Gastrocnemius medialis (tissue), 4 donors: ENCODE results near the gene RCBTB1. TPM values are rescaled to one million over a fixed set of nuclear protein-coding genes. Genes with fewer than 3 reads are reported as not detected.

Experiments used
- ATAC-seq, 2 donors: fragments of 150-250 bp; one replicate each; pipeline ENCODE4 v1.9.1; 2016
- DNase-seq, 2 donors: peaks; one replicate each; pipeline ENCODE4 v3.0.0-alpha.2; 2019
- H3K27ac ChIP-seq, 4 donors: fragments of 200-600 bp; sonication (generic); 1 replicate in 1 of 4; 2 replicates in 3 of 4; pipeline ENCODE4 v1.5.1; 2016 to 2018; ENCODE audit warnings: mild to moderate bottlenecking in 2 of 4, moderate library complexity in 1 of 4
- H3K27me3 ChIP-seq, 3 donors: fragments of 200-600 bp; sonication (generic) in 2 of 3; 1 replicate in 1 of 3; 2 replicates in 2 of 3; pipeline versions ENCODE4 v1.5.1 to v1.6.0; 2016 to 2019; ENCODE audit warnings: mild to moderate bottlenecking in 1 of 3, moderate library complexity in 1 of 3
- H3K36me3 ChIP-seq, 2 donors: fragments of 200-600 bp; sonication (generic) in 1 of 2; one replicate each; pipeline ENCODE4 v1.5.1; 2017 to 2018
- H3K4me1 ChIP-seq, 2 donors: fragments of 200-600 bp; sonication (generic) in 1 of 2; one replicate each; pipeline ENCODE4 v1.5.1; 2016 to 2017; ENCODE audit warnings: mild to moderate bottlenecking in 2 of 2
- H3K4me3 ChIP-seq, 4 donors: fragments of 200-600 bp; sonication (generic) in 3 of 4; 1 replicate in 1 of 4; 2 replicates in 3 of 4; pipeline ENCODE4 v1.5.1; 2016 to 2019; ENCODE audit warnings: mild to moderate bottlenecking in 2 of 4
- H3K9me3 ChIP-seq, 3 donors: fragments of 200-600 bp; sonication (generic) in 2 of 3; 1 replicate in 1 of 3; 2 replicates in 2 of 3; pipeline ENCODE4 v1.5.1; 2016 to 2019
- CTCF ChIP-seq, 5 experiments: fragments of 450-650 bp in 3 of 5; fragments of 200-600 bp in 2 of 5; sonication (generic) in 2 of 5; IDR thresholded peaks in 4 of 5; conservative IDR thresholded peaks in 1 of 5; 1 replicate in 4 of 5; 2 replicates in 1 of 5; pipeline ENCODE4 v1.5.1; 2016 to 2019; ENCODE audit warnings: antibody characterized with exemption in 5 of 5, mild to moderate bottlenecking in 3 of 5, moderate library complexity in 3 of 5
- POLR2A ChIP-seq, 2 donors: fragments of 450-650 bp; IDR thresholded peaks; one replicate each; pipeline ENCODE4 v1.6.1; 2017; ENCODE audit warnings: antibody characterized with exemption in 2 of 2, mild to moderate bottlenecking in 2 of 2, moderate library complexity in 2 of 2
- in situ Hi-C, 4 donors: fragments of 200-750 bp; cut with MboI; loops; one replicate each; pipeline versions ENCODE4 v1.15.0 to v1.8.0; 2017; ENCODE audit warnings: low sequenced_read_pairs in 4 of 4
- intact Hi-C: fragments of 100-400 bp; cut with DNase I; formaldehyde crosslinking; loops from one replicate; pipeline ENCODE4 v1.15.1; 2023; ENCODE audit warnings: low total_unique reads
- total RNA-seq, 4 donors: library from RNA; depleted of rRNA; stranded (reverse); fragments of >200 nt; gene quantifications; one replicate each; pipeline versions ENCODE4 v1.1.0 to v1.2.3, GENCODE V29; 2016

The RCBTB1 gene
- total RNA-seq, 4 donors from 2014 or later, result 5.3 to 14.4 (median 5.7) TPM

GRCh38 chr13:49495783-49496762 is 89.3 kb downstream of the RCBTB1 start, which contains the start of gene PHF11:
Gene PHF11 (plus strand): TSS chr13:49495953. CDS start chr13:49496002, 49 bp downstream.
- ATAC-seq (peak; percentile 79 to 87), DNase-seq (peak; percentile 57 to 84)
- in situ Hi-C loops (no loop called here), intact Hi-C loops (loop anchor here (2.0 to 10.0 kb wide), 5 partner anchors 51 to 401 kb away; partner anchors contain the start of genes CAB39L, RCBTB1 and SETDB2)
- H3K4me1 ChIP-seq, result no peaks in the 10 kb centered on the region
- no peaks in the 10 kb centered on the region for H3K9me3 ChIP-seq
- peak; percentile 26 to 34 for TF ChIP-seq POLR2A (IDR thresholded peaks at IDR 0.05)
- peak in 2 of 5 experiments; percentile 29 to 47 for TF ChIP-seq CTCF (IDR thresholded peaks at IDR 0.05 in 4 of 5, conservative IDR thresholded peaks at IDR 0.05 in 1 of 5)
- H3K27ac ChIP-seq, result peak within 1 kb of the TSS; percentile 87 to 96 (median 88)
- peak within 1 kb of the TSS; percentile 65 to 85 (median 82) for H3K4me3 ChIP-seq
- no peaks in the 10 kb centered on the region for H3K36me3 ChIP-seq
- no peaks in the 10 kb centered on the region for H3K27me3 ChIP-seq

- Histone ChIP-seq H3K4me1 (no peaks in the 10 kb centered on the region), H3K27ac (peak overlapping the region; percentile 87 to 96 (median 88)), H3K9me3 (no peaks in the 10 kb centered on the region), H3K27me3 (no peaks in the 10 kb centered on the region), H3K4me3 (peak overlapping the region; percentile 65 to 85 (median 82)), H3K36me3 (no peaks in the 10 kb centered on the region)
- no peak for ATAC-seq
- DNase-seq, result no peak
- no peak for TF ChIP-seq POLR2A (IDR thresholded peaks at IDR 0.05)
- TF ChIP-seq CTCF (IDR thresholded peaks at IDR 0.05 in 4 of 5, conservative IDR thresholded peaks at IDR 0.05 in 1 of 5), result no peak
- intact Hi-C loops (loop anchor here (2.0 to 10.0 kb wide), 4 partner anchors 50 to 400 kb away; partner anchors contain the start of genes CAB39L and SETDB2), in situ Hi-C loops (no loop called here)
Observed at GRCh38 chr13:49494645-49495044, 90.7 kb downstream of the RCBTB1 start.

DNA sequence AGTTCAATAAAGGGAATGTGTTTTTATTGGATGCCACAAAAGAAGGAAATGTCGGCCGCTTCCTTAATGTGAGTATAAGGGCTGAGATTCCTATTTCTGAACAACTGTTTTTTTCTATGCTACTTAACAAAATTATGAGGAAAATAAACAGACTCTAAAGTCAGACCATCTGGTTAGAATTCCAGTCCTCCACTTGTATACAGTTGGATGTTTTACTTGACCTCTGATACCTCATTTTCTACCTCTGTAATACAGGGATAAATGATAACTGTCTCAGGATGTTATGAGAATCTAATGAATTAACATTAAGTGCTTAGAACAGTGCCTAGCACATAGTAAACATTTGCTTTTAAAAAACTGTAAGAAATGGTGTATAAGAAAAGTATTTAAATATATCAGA is 96.8 kb downstream of the RCBTB1 start:
- peaks cover 0 to 18% of the 10 kb centered on the region in 2 donors for H3K36me3 ChIP-seq
- intact Hi-C loops, result no loop called here

More for the DNA sequence above, 96.8 kb downstream of the RCBTB1 start:
- in situ Hi-C loops, result no loop called here
- H3K27ac ChIP-seq, result no peak overlapping the region
- H3K9me3 ChIP-seq, result no peaks in the 10 kb centered on the region
- TF ChIP-seq CTCF (IDR thresholded peaks at IDR 0.05 in 4 of 5, conservative IDR thresholded peaks at IDR 0.05 in 1 of 5) (no peak), POLR2A (IDR thresholded peaks at IDR 0.05) (no peak)
- H3K27me3 ChIP-seq, result no peaks in the 10 kb centered on the region
- no peaks in the 10 kb centered on the region for H3K4me1 ChIP-seq
- no peak for DNase-seq
- H3K4me3 ChIP-seq, result no peak overlapping the region
- no peak for ATAC-seq

Other genes with a start within 250 kb of the RCBTB1 start
- gene CAB39L, start 141.5 kb downstream of the RCBTB1 start, total RNA-seq, result 10 to 100 TPM in 1 of 4 donors, 1 to 10 TPM in 3; 4.7 to 14.4 (median 8.7) TPM
- 1 to 10 TPM; 1.7 to 6.2 (median 4.6) TPM for gene SETDB2, start 141.3 kb downstream of the RCBTB1 start, total RNA-seq
- 10 to 100 TPM in 3 of 4 donors, 1 to 10 TPM in 1; 6.5 to 17.7 (median 13.8) TPM for gene PHF11, start 89.6 kb downstream of the RCBTB1 start, total RNA-seq
- under 1 TPM; 0.10 to 0.20 (median 0.12) TPM for gene ARL11, start 42.9 kb upstream of the RCBTB1 start, total RNA-seq
- gene EBPL, start 105.9 kb upstream of the RCBTB1 start, total RNA-seq, result 10 to 100 TPM in 1 of 4 donors, 1 to 10 TPM in 3; 3.8 to 11.0 (median 8.8) TPM
- gene KPNA3, start 207.1 kb upstream of the RCBTB1 start, total RNA-seq, result 100 to 1,000 TPM in 2 of 4 donors, 10 to 100 TPM in 2; 73.3 to 154 (median 113) TPM